Spleen (tissue), 11 donors: ENCODE results near the gene TMEM116. TPM values are rescaled to one million over a fixed set of nuclear protein-coding genes. Genes with fewer than 3 reads are reported as not detected.
"Not testable (repeated sequence)": the region's sequence is repeated elsewhere in the genome, so short reads cannot be mapped to it uniquely, and the experiment has no call there.

Experiments
- DNase-seq: peaks from one replicate; pipeline ENCODE4 v3.0.0-alpha.2; 2020
- H3K27ac ChIP-seq, 8 donors: fragments of 200-600 bp; sonication (generic) in 7 of 8; 1 replicate in 4 of 8; 2 replicates in 4 of 8; pipeline versions ENCODE4 v1.5.0 to v1.8.0; 2016 to 2021; ENCODE audit warnings: inconsistent platforms in 4 of 8, mild to moderate bottlenecking in 4 of 8, moderate library complexity in 1 of 8
- H3K27me3 ChIP-seq, 7 donors: fragments of 200-600 bp; sonication (generic) in 6 of 7; replicated peaks in 1 of 7; 1 replicate in 4 of 7; 2 replicates in 3 of 7; pipeline versions ENCODE4 v1.5.0 to v1.8.0; 2016 to 2021; ENCODE audit warnings: inconsistent platforms in 3 of 7, mild to moderate bottlenecking in 1 of 7
- H3K36me3 ChIP-seq, 6 donors: fragments of 200-600 bp; sonication (generic) in 5 of 6; 1 replicate in 4 of 6; 2 replicates in 2 of 6; pipeline versions ENCODE4 v1.5.0 to v1.8.0; 2016 to 2021; ENCODE audit warnings: inconsistent platforms in 2 of 6
- H3K4me1 ChIP-seq, 6 donors: fragments of 200-600 bp; sonication (generic) in 5 of 6; 1 replicate in 3 of 6; 2 replicates in 3 of 6; pipeline versions ENCODE4 v1.5.0 to v1.8.0; 2016 to 2021; ENCODE audit warnings: inconsistent platforms in 3 of 6
- H3K4me3 ChIP-seq, 8 donors: fragments of 200-600 bp; sonication (generic) in 7 of 8; 1 replicate in 4 of 8; 2 replicates in 4 of 8; pipeline versions ENCODE4 v1.5.0 to v1.8.0; 2016 to 2021; ENCODE audit warnings: inconsistent platforms in 4 of 8, mild to moderate bottlenecking in 4 of 8, moderate library complexity in 2 of 8
- H3K9me3 ChIP-seq, 8 donors: fragments of 200-600 bp; sonication (generic) in 7 of 8; 1 replicate in 4 of 8; 2 replicates in 4 of 8; pipeline versions ENCODE4 v1.5.0 to v1.8.0; 2016 to 2021; ENCODE audit warnings: inconsistent platforms in 4 of 8
- CTCF ChIP-seq, 11 experiments: fragments of 200-600 bp in 7 of 11; fragments of 450-650 bp in 4 of 11; sonication (generic) in 4 of 11; IDR thresholded peaks in 8 of 11; conservative IDR thresholded peaks in 3 of 11; 1 replicate in 7 of 11; 2 replicates in 4 of 11; pipeline versions ENCODE4 v1.4.0 to v1.8.0; 2016 to 2021; ENCODE audit warnings: antibody characterized with exemption in 11 of 11, inconsistent platforms in 4 of 11, mild to moderate bottlenecking in 1 of 11
- POLR2A ChIP-seq, 3 donors: fragments of 450-650 bp; IDR thresholded peaks; one replicate each; pipeline ENCODE4 v1.5.1; 2017; ENCODE audit warnings: antibody characterized with exemption in 3 of 3, mild to moderate bottlenecking in 1 of 3
- POLR2AphosphoS5 ChIP-seq, 3 donors: sonication (generic); formaldehyde crosslinking; IDR thresholded peaks; one replicate each; pipeline ENCODE4 v1.5.1; 2017; ENCODE audit warnings: antibody characterized with exemption in 3 of 3
- WGBS, 5 donors: extraction: QIAGEN DNeasy Blood & Tissue Kit in 3 of 5; methylation state at CpG; one replicate each; pipeline versions ENCODE4 v1.1.5 to v1.1.7; 2013 to 2018; 5-methylcytosine and 5-hydroxymethylcytosine counted together
- intact Hi-C: fragments of 100-400 bp; cut with DNase I; formaldehyde crosslinking; loops from one replicate; pipeline ENCODE4 v1.15.0; 2023; ENCODE audit warnings: low total_unique reads
- polyA plus RNA-seq, 3 donors: library from polyadenylated mRNA; stranded (reverse); fragments of 200-250 nt; gene quantifications; one replicate each; pipeline ENCODE4 v1.2.1, GENCODE V29; 2013
- total RNA-seq, 7 donors: library from RNA; depleted of rRNA in 3 of 7; stranded (reverse); fragments of >200 nt in 3 of 7; fragmentation: NEBNext Ultra II Directional in 4 of 7; extraction: Animal tissue kit (Norgen Biotek cat#: 25700) in 4 of 7; gene quantifications; one replicate each; pipeline versions ENCODE4 v1.1.0 to v1.2.1, GENCODE V29; 2016 to 2021
- donor health status: healthy with polysubstance abuse.
- donor health status: DM: no; HTN: no; CAD: no; lungs with moderate emphysema.
- donor health status: DM: no; HTN: no; CAD: no.
- donor health status: Bipolar disorder and iron deficiency.
- donor health status: healthy.
- donor health status: DM: no; HTN: no; CAD: no.
- donor health status: DM: yes; HTN: yes; CAD: no.

The TMEM116 gene
- total and polyA plus RNA-seq, 10 donors, result 5.4 to 15.2 (median 10.6) TPM

GRCh38 chr12:112001576-112001975 is 11.4 kb downstream of the TMEM116 start:
- Histone ChIP-seq H3K9me3 (no peaks in the 10 kb centered on the region), H3K27ac (peak overlapping the region in 7 of 8 donors; percentile 13 to 71 (median 56)), H3K36me3 (no peaks in the 10 kb centered on the region), H3K4me3 (peak overlapping the region in 3 of 8 donors; percentile 16 to 55 (median 30)), H3K27me3 (no peaks in the 10 kb centered on the region), H3K4me1 (peaks cover 6 to 72% (median 28%) of the 10 kb centered on the region in 6 donors)
- TF ChIP-seq POLR2A (IDR thresholded peaks at IDR 0.05), result no peak
- no peak for TF ChIP-seq CTCF (IDR thresholded peaks at IDR 0.05 in 8 of 11, conservative IDR thresholded peaks at IDR 0.05 in 3 of 11)
- TF ChIP-seq POLR2AphosphoS5 (IDR thresholded peaks at IDR 0.05), result no peak
- no peak for DNase-seq
- intact Hi-C loops, result no loop called here

GRCh38 chr12:112000820-112001219 is 12.1 kb downstream of the TMEM116 start:
- Histone ChIP-seq H3K27ac (peak overlapping the region in 5 of 8 donors; percentile 56 to 71 (median 57)), H3K36me3 (no peaks in the 10 kb centered on the region), H3K4me3 (peak overlapping the region in 1 of 8 donors; percentile 55), H3K4me1 (peaks cover 6 to 74% (median 31%) of the 10 kb centered on the region in 6 donors), H3K27me3 (no peaks in the 10 kb centered on the region), H3K9me3 (no peaks in the 10 kb centered on the region)
- TF ChIP-seq POLR2A (IDR thresholded peaks at IDR 0.05) (no peak), POLR2AphosphoS5 (IDR thresholded peaks at IDR 0.05) (no peak), CTCF (IDR thresholded peaks at IDR 0.05 in 8 of 11, conservative IDR thresholded peaks at IDR 0.05 in 3 of 11) (no peak)
- intact Hi-C loops, result no loop called here
- WGBS, 5 donors, result 81 to 93% (median 89%) methylated on average over 8 of the region's 8 CpGs
- no peak for DNase-seq

- H3K36me3 ChIP-seq, DNase-seq, intact Hi-C loops, H3K4me3 ChIP-seq, H3K27me3 ChIP-seq, H3K9me3 ChIP-seq, H3K27ac ChIP-seq: not testable (repeated sequence)
- peaks cover 11 to 86% (median 47%) of the 10 kb centered on the region in 6 donors for H3K4me1 ChIP-seq
- 90 to 96% (median 96%) methylated on average over 9 of the region's 9 CpGs for WGBS, 5 donors
Observed at GRCh38 chr12:111999129-111999528, 13.8 kb downstream of the TMEM116 start.

GRCh38 chr12:111998015-111998414 is 14.9 kb downstream of the TMEM116 start:
- intact Hi-C loops, result no loop called here
- Histone ChIP-seq H3K27ac (peak overlapping the region in 2 of 8 donors; percentile 1 to 10), H3K27me3 (no peaks in the 10 kb centered on the region), H3K36me3 (no peaks in the 10 kb centered on the region), H3K4me1 (peaks cover 19 to 92% (median 58%) of the 10 kb centered on the region in 6 donors), H3K4me3 (no peak overlapping the region), H3K9me3 (no peaks in the 10 kb centered on the region)
- 84 to 94% (median 92%) methylated on average over 4 of the region's 4 CpGs for WGBS, 5 donors
- TF ChIP-seq POLR2AphosphoS5 (IDR thresholded peaks at IDR 0.05) (no peak), CTCF (IDR thresholded peaks at IDR 0.05 in 8 of 11, conservative IDR thresholded peaks at IDR 0.05 in 3 of 11) (no peak), POLR2A (IDR thresholded peaks at IDR 0.05) (no peak)
- DNase-seq, result no peak

- Histone ChIP-seq H3K4me1 (peaks cover 21 to 92% (median 58%) of the 10 kb centered on the region in 6 donors), H3K4me3 (no peak overlapping the region), H3K36me3 (no peaks in the 10 kb centered on the region), H3K27me3 (no peaks in the 10 kb centered on the region), H3K9me3 (no peaks in the 10 kb centered on the region), H3K27ac (peak overlapping the region in 1 of 8 donors; percentile 37)
- intact Hi-C loops, result no loop called here
- TF ChIP-seq CTCF (IDR thresholded peaks at IDR 0.05 in 8 of 11, conservative IDR thresholded peaks at IDR 0.05 in 3 of 11) (no peak), POLR2A (IDR thresholded peaks at IDR 0.05) (no peak), POLR2AphosphoS5 (IDR thresholded peaks at IDR 0.05) (no peak)
- no peak for DNase-seq
- WGBS, 5 donors, result 88 to 98% (median 93%) methylated on average over 2 of the region's 2 CpGs
Observed at GRCh38 chr12:111997300-111997699, 15.7 kb downstream of the TMEM116 start.
